Thymus (tissue), 11 donors: ENCODE results near the gene UMAD1. TPM values are rescaled to one million over a fixed set of nuclear protein-coding genes. Genes with fewer than 3 reads are reported as not detected.

ENCODE experiments used
- DNase-seq, 9 donors: peaks; one replicate each; pipeline ENCODE4 v3.0.0-alpha.2; 2013; ENCODE audit warnings: low spot score in 9 of 9, low read depth in 6 of 9, missing footprints in 1 of 9
- H3K27ac ChIP-seq, 2 donors: one replicate each; pipeline ENCODE4 v1.5.1; 2013; ENCODE audit warnings: control low read depth in 1 of 2, low read depth in 1 of 2, low read length in 1 of 2, mild to moderate bottlenecking in 1 of 2, moderate library complexity in 1 of 2
- H3K27me3 ChIP-seq, 2 donors: one replicate each; pipeline ENCODE4 v1.5.1; 2013; ENCODE audit warnings: low read length in 1 of 2; ENCODE audit not compliant: control insufficient read depth in 2 of 2, insufficient read depth in 1 of 2
- H3K36me3 ChIP-seq, 2 donors: one replicate each; pipeline ENCODE4 v1.5.1; 2013; ENCODE audit warnings: low read length in 1 of 2, mild to moderate bottlenecking in 1 of 2, moderate library complexity in 1 of 2; ENCODE audit not compliant: control insufficient read depth in 2 of 2, insufficient read depth in 2 of 2
- H3K4me1 ChIP-seq, 2 donors: one replicate each; pipeline ENCODE4 v1.5.1; 2013; ENCODE audit warnings: low read length in 2 of 2; ENCODE audit not compliant: control insufficient read depth in 2 of 2, insufficient read depth in 2 of 2
- H3K4me3 ChIP-seq, 2 donors: one replicate each; pipeline ENCODE4 v1.5.1; 2013; ENCODE audit warnings: low read length in 2 of 2, control low read depth in 1 of 2, mild to moderate bottlenecking in 1 of 2
- H3K9me3 ChIP-seq, 2 donors: one replicate each; pipeline ENCODE4 v1.5.1; 2013; ENCODE audit warnings: low read length in 1 of 2, mild to moderate bottlenecking in 1 of 2; ENCODE audit not compliant: control insufficient read depth in 2 of 2, insufficient read depth in 1 of 2
- WGBS: extraction: QIAGEN DNeasy Blood & Tissue Kit; methylation state at CpG from one replicate; pipeline ENCODE4 v1.1.7; 2013; 5-methylcytosine and 5-hydroxymethylcytosine counted together
- polyA plus RNA-seq: library from polyadenylated mRNA; stranded (reverse); fragments of 200-250 nt; gene quantifications from one replicate; pipeline ENCODE4 v1.2.3, GENCODE V29; 2013
- total RNA-seq: library from RNA; stranded (reverse); fragments of 120-200 nt; gene quantifications from one replicate; pipeline ENCODE4 v1.2.4, GENCODE V29; 2013
- donor health status: healthy.

Gene UMAD1
- total and polyA plus RNA-seq, 2 donors, result 15.7 to 21.9 TPM

DNA sequence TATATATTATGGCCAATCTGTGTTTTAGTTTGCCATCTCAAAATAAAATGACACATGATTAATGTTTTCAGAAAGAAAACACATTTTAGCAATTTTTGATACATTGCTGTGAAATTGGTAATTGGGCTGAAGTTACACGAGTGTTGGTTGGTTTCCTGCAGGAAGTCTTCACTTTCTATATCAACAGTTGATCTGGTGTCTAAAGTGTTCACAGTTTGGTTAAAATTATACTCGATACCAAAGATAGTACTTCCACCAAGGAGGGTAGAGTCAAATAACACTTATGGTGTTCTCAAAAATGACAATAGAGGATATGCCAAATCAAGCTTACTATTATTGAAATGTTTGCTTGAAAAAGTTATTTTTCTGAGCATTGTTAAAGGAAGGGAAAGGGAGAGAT lies 207.7 kb downstream of the UMAD1 start:
- WGBS, result 21% methylated on average over 2 of the region's 2 CpGs
- DNase-seq, result no peak
- no peak overlapping the region for H3K4me3 ChIP-seq

GRCh38 chr7:7848892-7849291 lies 208.3 kb downstream of the UMAD1 start:
- Histone ChIP-seq H3K36me3 (no peaks in the 10 kb centered on the region), H3K9me3 (no peaks in the 10 kb centered on the region), H3K27ac (no peak overlapping the region), H3K27me3 (no peaks in the 10 kb centered on the region), H3K4me1 (peaks cover 0 to 5% of the 10 kb centered on the region in 2 donors), H3K4me3 (no peak overlapping the region)
- 98% methylated on average over 3 of the region's 3 CpGs for WGBS
- no peak for DNase-seq

More for the DNA sequence above, 207.7 kb downstream of the UMAD1 start:
- Histone ChIP-seq H3K9me3 (no peaks in the 10 kb centered on the region), H3K27ac (no peak overlapping the region), H3K36me3 (no peaks in the 10 kb centered on the region), H3K4me1 (peaks cover 0 to 5% of the 10 kb centered on the region in 2 donors), H3K27me3 (no peaks in the 10 kb centered on the region)

DNA sequence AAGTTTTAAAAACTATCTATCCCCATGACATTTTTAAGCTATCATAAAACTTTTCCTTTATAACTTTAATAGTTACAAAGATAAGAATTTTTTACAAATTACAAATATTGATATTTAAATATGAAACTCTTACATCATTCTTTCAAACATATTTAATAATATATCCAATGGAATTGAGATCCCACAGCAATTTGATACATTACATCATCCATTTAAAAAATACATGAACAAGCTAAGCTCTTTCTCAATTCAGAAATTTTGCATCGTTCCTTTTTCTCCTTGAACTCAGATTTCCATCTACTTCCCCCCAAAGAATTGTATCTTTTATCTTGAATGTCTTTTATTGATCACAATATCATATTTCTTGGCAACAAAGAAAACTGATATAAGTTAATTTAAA lies 209.6 kb downstream of the UMAD1 start:
- H3K36me3 ChIP-seq, result no peaks in the 10 kb centered on the region
- H3K9me3 ChIP-seq, result peaks cover 3 to 8% of the 10 kb centered on the region in 2 donors

GRCh38 chr7:7851381-7851780 lies 210.8 kb downstream of the UMAD1 start:
- Histone ChIP-seq H3K27ac (no peak overlapping the region), H3K9me3 (peaks cover 6 to 13% of the 10 kb centered on the region in 2 donors), H3K4me1 (no peaks in the 10 kb centered on the region), H3K4me3 (no peak overlapping the region), H3K36me3 (no peaks in the 10 kb centered on the region), H3K27me3 (no peaks in the 10 kb centered on the region)
- no peak for DNase-seq
- WGBS, result 96% methylated on average over 1 of the region's 1 CpG

More for the DNA sequence above, 209.6 kb downstream of the UMAD1 start:
- H3K4me1 ChIP-seq, result no peaks in the 10 kb centered on the region
- H3K27me3 ChIP-seq, result no peaks in the 10 kb centered on the region
- no peak overlapping the region for H3K27ac ChIP-seq
- no peak for DNase-seq
- no peak overlapping the region for H3K4me3 ChIP-seq
- WGBS, result 98% methylated on average over 1 of the region's 1 CpG

GRCh38 chr7:7851991-7852390 lies 211.4 kb downstream of the UMAD1 start:
- Histone ChIP-seq H3K36me3 (no peaks in the 10 kb centered on the region), H3K27me3 (no peaks in the 10 kb centered on the region), H3K27ac (no peak overlapping the region), H3K4me1 (no peaks in the 10 kb centered on the region), H3K4me3 (no peak overlapping the region), H3K9me3 (peaks cover 6 to 13% of the 10 kb centered on the region in 2 donors)
- DNase-seq, result no peak
- WGBS, result 98% methylated on average over 3 of the region's 3 CpGs

DNA sequence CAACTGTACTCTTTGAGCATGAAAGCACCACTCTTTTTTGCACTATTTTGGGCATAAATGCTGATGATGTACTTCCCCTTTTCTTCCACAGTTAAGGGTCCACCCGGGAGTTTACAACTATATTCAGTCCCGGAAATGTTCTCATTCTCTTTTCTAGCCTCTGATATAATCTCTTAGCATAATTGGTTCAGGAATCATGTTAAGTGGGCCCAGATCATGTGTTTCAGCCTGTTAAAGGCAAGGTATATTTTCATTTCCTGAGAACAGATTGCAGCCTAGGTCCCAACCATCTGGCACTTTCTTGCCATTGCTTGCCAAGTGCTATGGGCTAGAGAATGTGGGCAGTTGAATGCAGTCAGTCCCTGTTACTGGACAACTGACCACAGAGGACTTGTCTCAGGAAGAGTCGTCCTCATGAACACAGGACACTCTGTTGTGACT lies 216.6 kb downstream of the UMAD1 start:
- H3K27me3 ChIP-seq, result no peaks in the 10 kb centered on the region
- 49% methylated on average over 3 of the region's 3 CpGs for WGBS
- H3K36me3 ChIP-seq, result no peaks in the 10 kb centered on the region
- no peak overlapping the region for H3K4me3 ChIP-seq
- peaks cover 0 to 2% of the 10 kb centered on the region in 2 donors for H3K4me1 ChIP-seq
- no peak overlapping the region for H3K27ac ChIP-seq
- peaks cover 6 to 13% of the 10 kb centered on the region in 2 donors for H3K9me3 ChIP-seq
- DNase-seq, result no peak

DNA sequence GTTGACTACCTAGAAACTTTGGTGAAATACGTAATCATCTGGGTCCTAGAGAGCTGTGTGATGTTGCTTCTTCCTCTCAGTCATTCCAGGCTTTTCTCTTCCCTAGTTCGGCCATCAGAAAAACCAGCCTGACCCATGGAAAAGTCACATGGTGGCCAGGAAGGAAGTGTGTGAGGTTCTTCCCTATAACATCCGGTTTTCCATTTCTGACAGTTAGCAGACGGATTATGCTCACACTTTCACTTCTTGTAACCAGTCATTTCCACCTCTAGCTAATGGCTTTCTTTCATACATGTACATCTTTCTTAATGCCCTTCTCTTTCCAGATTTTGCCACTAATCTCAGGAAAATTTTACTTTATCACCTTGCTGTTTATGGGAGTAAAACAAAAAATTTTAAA lies 218.0 kb downstream of the UMAD1 start:
- 76% methylated on average over 4 of the region's 4 CpGs for WGBS
- H3K27ac ChIP-seq, result no peak overlapping the region
- no peak overlapping the region for H3K4me3 ChIP-seq
- peaks cover 6 to 13% of the 10 kb centered on the region in 2 donors for H3K9me3 ChIP-seq
- H3K4me1 ChIP-seq, result peaks cover 0 to 2% of the 10 kb centered on the region in 2 donors
- no peaks in the 10 kb centered on the region for H3K27me3 ChIP-seq
- no peak for DNase-seq
- no peaks in the 10 kb centered on the region for H3K36me3 ChIP-seq

DNA sequence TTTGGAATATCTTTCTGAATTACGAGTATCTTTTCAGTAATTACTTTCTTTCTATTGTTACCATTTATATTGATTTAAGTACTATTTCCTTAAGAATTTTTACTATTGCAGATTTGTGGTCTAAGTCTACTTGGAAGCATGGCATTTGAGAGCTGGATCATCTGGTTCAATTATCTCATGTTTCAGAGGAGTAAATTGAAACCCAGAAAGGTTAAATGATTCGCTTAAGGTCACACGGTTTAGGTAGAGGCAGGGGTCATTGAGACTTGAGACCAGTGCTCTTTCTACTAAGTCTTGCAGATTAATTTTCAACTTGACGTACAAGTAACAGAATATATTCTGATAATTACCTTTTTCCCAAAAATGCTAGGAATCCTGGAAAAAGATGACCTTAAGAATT lies 218.9 kb downstream of the UMAD1 start:
- DNase-seq, result no peak
- Histone ChIP-seq H3K27me3 (no peaks in the 10 kb centered on the region), H3K36me3 (no peaks in the 10 kb centered on the region), H3K27ac (no peak overlapping the region), H3K4me3 (no peak overlapping the region), H3K4me1 (peaks cover 0 to 2% of the 10 kb centered on the region in 2 donors), H3K9me3 (peaks cover 6 to 13% of the 10 kb centered on the region in 2 donors)
- 98% methylated on average over 4 of the region's 4 CpGs for WGBS

GRCh38 chr7:7861211-7861633 lies 220.7 kb downstream of the UMAD1 start:
- Histone ChIP-seq H3K27me3 (no peaks in the 10 kb centered on the region), H3K4me1 (peaks cover 0 to 2% of the 10 kb centered on the region in 2 donors), H3K4me3 (no peak overlapping the region), H3K27ac (no peak overlapping the region), H3K9me3 (no peaks in the 10 kb centered on the region), H3K36me3 (no peaks in the 10 kb centered on the region)
- DNase-seq, result no peak
- 93% methylated on average over 1 of the region's 1 CpG for WGBS

GRCh38 chr7:7862393-7862792 lies 221.8 kb downstream of the UMAD1 start:
- Histone ChIP-seq H3K27ac (no peak overlapping the region), H3K27me3 (no peaks in the 10 kb centered on the region), H3K4me1 (peaks cover under 1 to 4% of the 10 kb centered on the region in 2 donors), H3K4me3 (no peak overlapping the region), H3K36me3 (no peaks in the 10 kb centered on the region), H3K9me3 (no peaks in the 10 kb centered on the region)
- 72% methylated on average over 2 of the region's 2 CpGs for WGBS
- no peak for DNase-seq
